BLaER1 (cell line): ENCODE measurements around the gene RACK1.
"Not testable (repeated sequence)": the region's sequence is repeated elsewhere in the genome, so short reads cannot be mapped to it uniquely, and the experiment has no call there.

Experiments used
- H3K27ac ChIP-seq: shearing (Covaris generic); formaldehyde crosslinking; 2 replicates; pipeline ENCODE4 v1.8.1; 2022
- H3K27me3 ChIP-seq: shearing (Covaris generic); formaldehyde crosslinking; 2 replicates; pipeline ENCODE4 v1.8.1; 2022
- H3K36me3 ChIP-seq: shearing (Covaris generic); formaldehyde crosslinking; 2 replicates; pipeline ENCODE4 v1.8.1; 2022
- H3K4me1 ChIP-seq: shearing (Covaris generic); formaldehyde crosslinking; 2 replicates; pipeline ENCODE4 v1.8.1; 2022
- H3K4me2 ChIP-seq: shearing (Covaris generic); formaldehyde crosslinking; 2 replicates; pipeline ENCODE4 v1.8.1; 2022
- H3K4me3 ChIP-seq: shearing (Covaris generic); formaldehyde crosslinking; 2 replicates; pipeline ENCODE4 v1.8.1; 2022
- H3K9ac ChIP-seq: shearing (Covaris generic); formaldehyde crosslinking; 2 replicates; pipeline ENCODE4 v1.8.1; 2022
- H3K9me3 ChIP-seq: shearing (Covaris generic); formaldehyde crosslinking; 2 replicates; pipeline ENCODE4 v1.8.1; 2022
- H4K20me1 ChIP-seq: shearing (Covaris generic); formaldehyde crosslinking; 2 replicates; pipeline ENCODE4 v1.8.1; 2022
- Cebpa-rat ChIP-seq: shearing (Covaris generic); IDR thresholded peaks from 2 replicates; pipeline ENCODE4 v1.8.1; 2022

RACK1 gene

DNA sequence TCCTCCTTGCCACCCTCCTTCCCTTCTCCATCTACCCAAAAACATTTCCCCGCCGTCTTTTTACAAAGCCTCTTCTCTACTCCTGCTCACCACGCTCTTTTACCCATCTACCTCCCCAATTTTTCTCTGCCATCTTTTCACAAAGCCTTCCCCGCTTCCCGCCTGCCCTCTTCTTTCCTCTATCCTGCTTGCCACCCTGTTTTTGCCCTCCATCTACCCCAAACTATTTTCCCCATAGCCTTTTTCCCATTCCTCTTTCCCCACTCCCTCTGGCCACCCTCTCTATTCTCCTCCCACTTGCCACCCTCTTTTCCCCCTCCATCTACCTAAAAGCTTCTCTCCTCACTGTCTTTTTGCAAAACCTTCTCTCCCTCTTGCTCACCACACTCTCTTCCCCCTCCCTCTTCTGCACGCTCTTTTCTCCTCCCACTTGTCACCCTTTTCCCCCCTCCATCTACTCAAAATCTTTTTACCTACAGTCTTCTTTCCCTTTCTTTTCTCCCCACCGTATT is 36.6 kb upstream of the RACK1 start:
- Histone ChIP-seq H3K9ac (no peak overlapping the region), H3K4me3 (no peak overlapping the region), H3K4me2 (no peak overlapping the region)

DNA sequence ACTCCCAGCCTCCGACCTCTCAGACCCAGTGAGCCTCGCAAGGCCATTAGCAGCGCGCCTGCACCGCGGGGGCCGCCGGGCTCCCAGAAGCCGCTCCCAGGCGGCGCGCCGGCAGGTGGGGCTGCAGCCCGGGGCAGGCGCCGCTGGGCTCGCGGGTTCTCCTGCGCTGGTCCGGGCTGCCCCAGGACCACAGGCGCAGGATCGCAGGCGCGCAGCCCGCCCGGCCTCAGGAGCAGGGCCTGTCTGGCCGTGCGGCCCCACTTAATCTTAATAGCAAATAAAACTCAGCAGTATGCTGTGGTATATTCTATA is 29.7 kb upstream of the RACK1 start:
- H3K4me3 ChIP-seq, result not testable (repeated sequence)

More for the DNA sequence above, 36.6 kb upstream of the RACK1 start:
- no peaks in the 10 kb centered on the region for H3K36me3 ChIP-seq
- H3K4me1 ChIP-seq, result no peaks in the 10 kb centered on the region
- H3K27ac ChIP-seq, result no peak overlapping the region
- no peaks in the 10 kb centered on the region for H3K27me3 ChIP-seq
- no peaks in the 10 kb centered on the region for H3K9me3 ChIP-seq
- no peaks in the 10 kb centered on the region for H4K20me1 ChIP-seq
- TF ChIP-seq Cebpa-rat, result no peak

DNA sequence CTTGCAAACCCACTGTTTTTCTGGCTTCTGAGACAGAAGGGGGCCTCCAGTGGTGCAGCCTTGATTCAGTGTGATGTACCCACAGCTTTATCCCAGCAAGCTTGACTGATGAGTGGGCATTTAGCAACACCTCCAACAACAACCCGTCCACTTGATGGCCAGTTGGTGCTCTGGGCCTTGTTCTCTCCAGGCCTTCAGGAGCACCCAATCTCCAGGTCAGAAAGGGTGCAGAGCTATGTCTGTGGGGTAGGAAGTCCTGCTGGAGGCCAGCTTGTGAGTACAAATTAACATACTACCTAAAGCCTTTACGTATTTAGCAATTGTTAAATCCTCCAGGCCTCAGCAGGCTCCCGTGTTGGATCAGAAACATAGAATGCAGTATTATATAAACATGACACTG is 27.4 kb upstream of the RACK1 start:
- Histone ChIP-seq H3K9me3 (no peaks in the 10 kb centered on the region), H3K4me1 (no peaks in the 10 kb centered on the region), H3K9ac (no peak overlapping the region), H3K27me3 (no peaks in the 10 kb centered on the region), H3K36me3 (peaks cover 16% of the 10 kb centered on the region), H3K4me2 (no peak overlapping the region), H3K4me3 (no peak overlapping the region), H4K20me1 (no peaks in the 10 kb centered on the region), H3K27ac (no peak overlapping the region)
- no peak for TF ChIP-seq Cebpa-rat

More for the DNA sequence above, 29.7 kb upstream of the RACK1 start:
- not testable (repeated sequence) for H3K9me3 ChIP-seq, H3K27me3 ChIP-seq, H3K27ac ChIP-seq, H3K4me2 ChIP-seq, H3K4me1 ChIP-seq, H4K20me1 ChIP-seq, H3K9ac ChIP-seq
- peaks cover 14% of the 10 kb centered on the region for H3K36me3 ChIP-seq

DNA sequence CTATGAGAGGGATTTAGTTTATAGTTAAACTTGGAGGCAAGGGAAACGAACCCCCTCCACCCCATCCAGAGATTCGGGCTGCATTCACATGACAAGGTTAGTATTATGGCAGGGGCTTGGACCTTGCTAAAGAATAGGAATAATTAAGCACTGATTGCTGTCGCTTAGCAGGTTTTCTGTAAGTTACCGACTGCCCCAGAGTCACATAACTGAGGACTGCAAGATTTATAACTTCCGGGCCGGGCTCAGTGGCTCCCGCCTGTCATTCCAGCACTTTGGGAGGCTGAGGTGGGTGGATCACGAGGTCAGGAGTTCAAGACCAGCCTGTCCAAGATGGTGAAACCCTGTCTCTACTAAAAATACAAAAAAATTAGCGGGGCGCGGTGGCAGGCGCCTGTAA is 24.2 kb upstream of the RACK1 start:
- H3K36me3 ChIP-seq, result peaks cover 40% of the 10 kb centered on the region
- not testable (repeated sequence) for H3K27me3 ChIP-seq, H3K9ac ChIP-seq, H4K20me1 ChIP-seq, H3K4me1 ChIP-seq, H3K4me2 ChIP-seq, H3K9me3 ChIP-seq, H3K4me3 ChIP-seq, H3K27ac ChIP-seq

DNA sequence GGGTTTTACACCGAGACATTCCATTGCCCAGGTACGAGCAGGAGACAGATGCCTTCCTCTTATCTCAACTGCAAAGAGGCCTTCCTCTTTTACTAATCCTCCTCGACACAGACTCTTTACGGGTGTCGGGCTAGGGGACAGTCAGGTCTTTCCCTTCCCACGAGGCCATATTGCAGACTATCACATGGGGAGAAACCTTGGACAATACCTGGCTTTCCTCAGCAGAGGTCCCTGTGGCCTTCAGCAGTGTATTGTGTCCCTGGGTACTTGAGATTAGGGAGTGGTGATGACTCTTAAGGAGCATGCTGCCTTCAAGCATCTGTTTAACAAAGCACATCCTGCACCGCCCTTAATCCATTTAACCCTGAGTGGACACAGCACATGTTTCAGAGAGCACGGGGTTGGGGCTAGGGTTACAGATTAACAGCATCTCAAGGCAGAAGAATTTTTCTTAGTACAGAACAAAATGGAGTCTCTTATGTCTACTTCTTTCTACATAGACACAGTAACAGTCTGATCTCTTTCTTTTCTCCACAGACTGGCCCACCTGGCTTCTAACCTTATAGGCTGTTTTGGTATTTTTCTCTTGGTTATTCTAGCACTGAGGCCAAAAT is 23.7 kb upstream of the RACK1 start:
- H3K4me3 ChIP-seq, H3K4me1 ChIP-seq, H3K9ac ChIP-seq, H3K9me3 ChIP-seq, H3K27ac ChIP-seq, H3K4me2 ChIP-seq, H3K27me3 ChIP-seq: not testable (repeated sequence)
- Histone ChIP-seq H3K36me3 (peaks cover 44% of the 10 kb centered on the region), H4K20me1 (peaks cover 12% of the 10 kb centered on the region; the same call in 1 of the 2 replicates)

DNA sequence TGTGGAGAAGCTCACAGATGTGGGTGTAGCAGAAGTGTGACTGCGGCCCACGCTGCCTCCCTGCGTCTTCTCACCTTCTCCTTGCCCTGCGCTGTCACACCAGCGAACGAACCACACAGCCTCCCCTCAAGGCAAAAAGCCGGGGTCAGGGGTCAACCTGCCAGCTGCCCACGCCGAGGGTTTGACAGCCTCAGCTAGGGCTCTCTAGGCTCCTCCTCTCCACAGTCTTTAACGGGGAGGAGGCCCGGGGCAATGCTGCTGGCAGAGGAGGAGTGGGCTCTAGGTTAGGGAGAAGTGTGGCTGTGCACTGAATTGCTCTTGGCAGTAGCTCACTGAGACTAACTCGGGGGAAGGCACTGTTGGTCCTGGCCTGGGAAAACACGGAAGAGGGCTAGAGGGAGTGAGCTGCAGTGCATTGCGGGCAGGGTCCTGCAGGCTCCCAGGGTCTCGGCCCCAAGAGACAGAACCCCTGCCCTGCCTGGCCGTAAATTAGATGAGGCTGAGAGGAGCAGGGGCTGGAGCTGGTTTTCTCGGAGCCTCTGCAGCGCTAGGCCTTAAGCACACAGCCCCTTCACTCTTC is 21.5 kb upstream of the RACK1 start:
- TF ChIP-seq Cebpa-rat, result no peak

DNA sequence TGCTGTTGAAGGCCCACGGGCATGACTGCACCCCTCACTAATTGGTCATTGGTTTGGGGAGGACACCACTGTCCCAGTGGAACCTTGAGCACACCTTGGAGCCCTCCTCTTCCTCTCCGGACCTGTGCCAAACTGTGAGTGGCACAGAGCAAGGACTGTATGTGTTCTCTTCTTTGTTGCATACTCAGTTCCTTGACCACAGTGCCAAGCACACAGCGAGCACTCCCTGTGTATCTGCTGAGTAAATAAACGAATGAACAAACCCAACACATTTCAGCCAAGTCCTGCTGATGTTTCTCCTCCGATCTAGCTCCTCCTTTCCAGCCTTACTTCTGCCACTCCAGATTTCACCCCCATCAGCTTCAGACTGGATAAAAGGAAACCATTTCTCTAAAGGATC is 19.9 kb upstream of the RACK1 start:
- no peak for TF ChIP-seq Cebpa-rat
- H3K9ac ChIP-seq, result no peak overlapping the region
- no peak overlapping the region for H3K27ac ChIP-seq
- H3K36me3 ChIP-seq, result peaks cover 35% of the 10 kb centered on the region
- peaks cover 24% of the 10 kb centered on the region for H3K4me1 ChIP-seq
- peaks cover 32% of the 10 kb centered on the region for H4K20me1 ChIP-seq
- no peaks in the 10 kb centered on the region for H3K9me3 ChIP-seq
- no peaks in the 10 kb centered on the region for H3K27me3 ChIP-seq
- H3K4me3 ChIP-seq, result no peak overlapping the region
- no peak overlapping the region for H3K4me2 ChIP-seq

More for the DNA sequence above, 21.5 kb upstream of the RACK1 start:
- no peaks in the 10 kb centered on the region for H3K9me3 ChIP-seq
- H4K20me1 ChIP-seq, result peaks cover 16% of the 10 kb centered on the region
- H3K27ac ChIP-seq, result no peak overlapping the region
- H3K27me3 ChIP-seq, result no peaks in the 10 kb centered on the region
- peaks cover 8% of the 10 kb centered on the region for H3K4me1 ChIP-seq
- H3K9ac ChIP-seq, result no peak overlapping the region
- peaks cover 35% of the 10 kb centered on the region for H3K36me3 ChIP-seq
- no peak overlapping the region for H3K4me2 ChIP-seq
- no peak overlapping the region for H3K4me3 ChIP-seq

DNA sequence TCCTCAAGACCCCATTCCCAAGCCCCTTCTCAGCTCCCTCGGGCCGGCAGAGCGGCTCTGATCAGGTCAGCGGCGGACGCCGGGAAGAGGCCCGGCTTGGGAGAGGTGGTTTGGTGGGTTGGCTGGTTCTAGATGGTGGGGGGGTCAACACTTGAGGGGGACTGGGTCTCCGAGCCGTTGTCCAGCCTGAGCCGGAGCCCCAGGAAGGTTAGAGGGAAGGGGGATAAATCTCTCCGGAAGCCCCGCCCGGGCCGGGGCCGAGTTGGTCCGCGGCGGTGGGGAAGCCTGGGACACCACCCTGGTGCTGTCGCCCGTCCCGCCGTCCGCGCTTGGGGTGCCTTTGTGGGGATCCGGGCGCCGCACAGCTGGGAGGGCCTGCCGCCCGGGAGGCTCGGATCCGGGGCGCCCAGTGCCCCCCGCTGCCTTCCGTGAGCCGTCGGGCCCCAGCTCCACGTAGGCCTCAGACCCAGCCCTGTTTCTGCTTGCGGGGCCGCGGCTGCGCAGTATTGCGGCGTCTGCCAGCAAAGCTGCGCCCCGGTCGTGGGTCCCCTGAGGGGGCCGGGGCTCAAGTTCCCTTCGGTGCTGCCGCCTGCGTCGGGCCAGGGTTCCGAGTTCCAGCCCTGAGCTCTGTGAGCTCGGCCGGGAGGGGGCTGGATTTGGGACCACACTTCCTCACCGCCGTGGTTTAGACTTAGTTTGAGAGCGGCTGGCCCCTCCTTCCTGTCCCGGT is 17.8 kb upstream of the RACK1 start:
- Histone ChIP-seq H3K4me1 (peaks cover 45% of the 10 kb centered on the region), H3K4me3 (peak overlapping the region; percentile 95), H3K4me2 (peak overlapping the region; percentile 94), H3K27ac (peak overlapping the region; percentile 99), H3K27me3 (no peaks in the 10 kb centered on the region), H3K36me3 (peaks cover 51% of the 10 kb centered on the region), H4K20me1 (peaks cover 53% of the 10 kb centered on the region), H3K9ac (peak overlapping the region; percentile 100), H3K9me3 (no peaks in the 10 kb centered on the region)
- no peak for TF ChIP-seq Cebpa-rat

DNA sequence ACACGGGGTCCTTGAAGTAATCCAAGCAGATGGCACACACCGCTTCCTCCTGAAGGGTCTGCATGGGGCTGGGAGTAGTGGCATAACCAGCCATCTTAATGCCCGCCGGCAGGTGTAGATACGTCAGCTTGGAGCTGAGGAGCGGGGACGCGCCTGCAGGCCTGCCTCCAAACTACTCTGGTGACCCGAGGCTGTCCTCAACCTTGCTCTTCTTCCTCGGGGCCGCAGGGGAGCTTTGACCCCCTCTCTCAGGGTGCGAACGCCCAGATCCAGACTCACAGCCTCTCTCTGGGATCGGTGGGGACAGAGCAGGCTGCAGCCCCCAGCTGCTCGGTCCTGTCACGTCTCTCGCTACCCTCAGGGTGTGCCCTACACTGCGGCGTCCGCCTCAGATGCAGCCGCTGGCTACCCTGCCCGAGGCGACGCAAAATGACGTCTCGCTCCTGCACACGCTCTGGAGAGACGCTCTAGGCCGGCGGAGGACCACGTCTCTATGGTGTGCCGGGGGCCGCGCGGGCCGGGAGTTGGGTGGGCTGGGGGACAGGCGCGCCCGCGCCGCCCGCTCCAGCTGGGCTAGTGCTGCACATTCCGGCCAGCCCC is 17.1 kb upstream of the RACK1 start, which contains the start of gene TRIM52:
TSS of gene TRIM52 (minus strand) at position 424 of the 600 bp plus-strand sequence. CDS start at position 94, 330 bp downstream.
- no peak for TF ChIP-seq Cebpa-rat
- Histone ChIP-seq H3K4me1 (peaks cover 52% of the 10 kb centered on the region), H3K36me3 (peaks cover 53% of the 10 kb centered on the region), H3K9me3 (no peaks in the 10 kb centered on the region), H3K4me3 (peak within 1 kb of the TSS; percentile 95), H3K4me2 (peak within 1 kb of the TSS; percentile 94), H3K9ac (peak within 1 kb of the TSS; percentile 100), H4K20me1 (peaks cover 60% of the 10 kb centered on the region), H3K27ac (peak within 1 kb of the TSS; percentile 99), H3K27me3 (no peaks in the 10 kb centered on the region)
